Measurements from ENCODE around the gene NDUFS2.
"Not testable (repeated sequence)": the region's sequence is repeated elsewhere in the genome, so short reads cannot be mapped to it uniquely, and the experiment has no call there.

NDUFS2 gene

DNA sequence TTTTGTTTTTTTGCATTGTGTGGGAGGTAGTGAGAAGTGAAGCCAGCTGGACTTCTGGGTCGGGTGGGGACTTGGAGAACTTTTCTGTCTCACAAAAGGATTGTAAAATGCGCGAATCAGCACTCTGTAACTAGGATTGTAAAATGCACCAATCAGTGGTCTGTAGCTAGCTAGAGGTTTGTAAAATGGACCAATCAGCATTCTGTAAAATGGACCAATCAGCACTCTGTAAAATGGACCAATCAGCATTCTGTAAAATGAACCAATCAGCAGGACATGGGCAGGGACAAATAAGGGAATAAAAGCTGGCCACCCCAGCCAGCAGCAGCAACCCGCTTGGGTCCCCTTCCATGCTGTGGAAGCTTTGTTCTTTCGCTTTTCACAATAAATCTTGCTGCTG lies 47.9 kb downstream of the NDUFS2 start:
- DNase-seq (ENCODE audit: low read depth in 2 of 2), result not testable (repeated sequence)

DNA sequence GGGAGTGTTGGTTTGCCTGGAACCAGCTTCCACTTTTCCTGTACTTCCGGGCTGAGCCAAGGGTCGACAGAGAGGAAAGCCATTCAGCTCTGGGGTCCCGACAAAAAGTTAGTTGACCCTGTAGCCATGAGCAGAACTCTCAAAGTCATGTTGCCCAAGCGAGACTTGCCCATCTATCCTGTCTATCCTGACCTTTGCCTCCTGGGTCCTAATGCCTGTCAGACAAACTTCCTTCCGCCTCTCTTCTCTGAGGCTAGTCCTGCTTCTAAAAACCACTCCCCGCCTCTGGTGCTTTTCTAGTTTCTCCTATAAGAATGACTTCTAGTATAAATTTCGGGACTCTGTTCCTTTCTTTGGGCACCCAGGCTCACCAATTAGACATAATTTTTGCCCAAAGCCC lies 48.7 kb downstream of the NDUFS2 start:
- DNase-seq (ENCODE audit: low read depth in 2 of 2), result no peak

DNA sequence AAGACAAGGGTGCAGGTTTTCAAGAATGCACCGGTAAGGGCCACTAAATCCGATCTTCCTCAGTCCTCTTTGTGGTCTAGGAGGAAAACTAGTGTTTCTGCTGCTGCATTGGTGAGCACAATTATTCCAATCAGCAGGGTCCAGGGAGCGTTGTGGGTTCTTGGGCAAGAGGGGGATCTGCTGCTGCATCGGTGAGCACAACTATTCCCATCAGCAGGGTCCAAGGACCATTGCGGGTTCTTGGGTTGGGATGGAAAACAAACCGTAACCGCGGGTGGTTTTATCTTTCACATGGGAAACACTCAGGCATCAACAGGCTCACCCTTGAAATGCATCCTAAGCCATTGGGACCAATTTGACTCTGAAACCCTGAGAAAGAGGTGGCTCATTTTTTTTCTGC lies 49.4 kb downstream of the NDUFS2 start:
- no peak for DNase-seq (ENCODE audit: low read depth in 2 of 2)

GRCh38 chr1:161255302-161255701 lies 53.1 kb downstream of the NDUFS2 start:
- DNase-seq (ENCODE audit: low read depth in 2 of 2), result not testable (repeated sequence)

GRCh38 chr1:161255955-161256520 lies 53.9 kb downstream of the NDUFS2 start:
- DNase-seq (ENCODE audit: low read depth in 2 of 2), result not testable (repeated sequence)

- DNase-seq (ENCODE audit: low read depth in 2 of 2), result not testable (repeated sequence)
Observed at GRCh38 chr1:161257109-161257508, 54.9 kb downstream of the NDUFS2 start.

- peak; percentile 12 to 31 for DNase-seq (ENCODE audit: low read depth in 2 of 2)
Observed at GRCh38 chr1:161258439-161259344, 56.5 kb downstream of the NDUFS2 start, which contains the start of gene PCP4L1. TSS of gene PCP4L1 (plus strand) at chr1:161258745. CDS start at chr1:161258975, 230 bp downstream.

- DNase-seq (ENCODE audit: low read depth in 2 of 2), result no peak
Observed at GRCh38 chr1:161259345-161259702, 57.2 kb downstream of the NDUFS2 start.

GRCh38 chr1:161259765-161260164 lies 57.6 kb downstream of the NDUFS2 start:
- DNase-seq (ENCODE audit: low read depth in 2 of 2), result no peak

GRCh38 chr1:161260376-161261260 lies 58.5 kb downstream of the NDUFS2 start:
- DNase-seq (ENCODE audit: low read depth in 2 of 2), result no peak

GRCh38 chr1:161261261-161262235 lies 59.4 kb downstream of the NDUFS2 start:
- no peak for DNase-seq (ENCODE audit: low read depth in 2 of 2)

All from stimulated activated CD4-positive, alpha-beta T cell treated with anti-CD3 and anti-CD28 coated beads, Interleukin-15, amount 100 ng/mL, for 48 hours (primary cell).